Measurements from ENCODE around the gene FHL2. TPM values are rescaled to one million over a fixed set of nuclear protein-coding genes. Genes with fewer than 3 reads are reported as not detected.

The FHL2 gene
- total RNA-seq, 6 experiments from 2014 or later: 4.2 to 36.6 (median 12.0) TPM

- WGBS (ENCODE audit: insufficient coverage, low coverage, low lambda C conversion rate, missing lambda C conversion rate): 63% methylated on average over 4 of the region's 4 CpGs
- Histone ChIP-seq H3K9me3 (no peaks in the 10 kb centered on the region), H3K4me1 (peaks cover 0 to 4% (median 0%) of the 10 kb centered on the region in 4 donors), H3K36me3 (no peaks in the 10 kb centered on the region), H3K27ac (no peak overlapping the region), H3K27me3 (no peaks in the 10 kb centered on the region), H3K4me3 (no peak overlapping the region)
- DNase-seq (no peak), ATAC-seq (no peak)
- TF ChIP-seq, protein P1, sequence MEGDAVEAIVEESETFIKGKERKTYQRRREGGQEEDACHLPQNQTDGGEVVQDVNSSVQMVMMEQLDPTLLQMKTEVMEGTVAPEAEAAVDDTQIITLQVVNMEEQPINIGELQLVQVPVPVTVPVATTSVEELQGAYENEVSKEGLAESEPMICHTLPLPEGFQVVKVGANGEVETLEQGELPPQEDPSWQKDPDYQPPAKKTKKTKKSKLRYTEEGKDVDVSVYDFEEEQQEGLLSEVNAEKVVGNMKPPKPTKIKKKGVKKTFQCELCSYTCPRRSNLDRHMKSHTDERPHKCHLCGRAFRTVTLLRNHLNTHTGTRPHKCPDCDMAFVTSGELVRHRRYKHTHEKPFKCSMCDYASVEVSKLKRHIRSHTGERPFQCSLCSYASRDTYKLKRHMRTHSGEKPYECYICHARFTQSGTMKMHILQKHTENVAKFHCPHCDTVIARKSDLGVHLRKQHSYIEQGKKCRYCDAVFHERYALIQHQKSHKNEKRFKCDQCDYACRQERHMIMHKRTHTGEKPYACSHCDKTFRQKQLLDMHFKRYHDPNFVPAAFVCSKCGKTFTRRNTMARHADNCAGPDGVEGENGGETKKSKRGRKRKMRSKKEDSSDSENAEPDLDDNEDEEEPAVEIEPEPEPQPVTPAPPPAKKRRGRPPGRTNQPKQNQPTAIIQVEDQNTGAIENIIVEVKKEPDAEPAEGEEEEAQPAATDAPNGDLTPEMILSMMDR (IDR thresholded peaks at IDR 0.05): no peak
- no peak for TF ChIP-seq POLR2A (IDR thresholded peaks at IDR 0.05)
- intact Hi-C loops (cut with DNase I): no loop called here
Measured at GRCh38 chr2:105324101-105324500, 74.8 kb downstream of the FHL2 start.

GRCh38 chr2:105323111-105323510, 75.7 kb downstream of the FHL2 start:
- TF ChIP-seq POLR2A (IDR thresholded peaks at IDR 0.05): no peak
- no peaks in the 10 kb centered on the region for H3K4me1 ChIP-seq
- ATAC-seq (no peak), DNase-seq (no peak)
- H3K27ac ChIP-seq: no peak overlapping the region
- no peaks in the 10 kb centered on the region for H3K36me3 ChIP-seq
- intact Hi-C loops (cut with DNase I): no loop called here
- 63% methylated on average over 2 of the region's 5 CpGs for WGBS (ENCODE audit: insufficient coverage, low coverage, low lambda C conversion rate, missing lambda C conversion rate)
- no peaks in the 10 kb centered on the region for H3K27me3 ChIP-seq
- H3K4me3 ChIP-seq: no peak overlapping the region
- H3K9me3 ChIP-seq: no peaks in the 10 kb centered on the region

GRCh38 chr2:105321875-105322646, 76.8 kb downstream of the FHL2 start:
- DNase-seq: no peak
- WGBS (ENCODE audit: insufficient coverage, low coverage, low lambda C conversion rate, missing lambda C conversion rate): 92% methylated on average over 3 of the region's 3 CpGs
- H3K27ac ChIP-seq: no peak overlapping the region
- H3K27me3 ChIP-seq: no peaks in the 10 kb centered on the region
- no peaks in the 10 kb centered on the region for H3K9me3 ChIP-seq
- intact Hi-C loops (cut with DNase I): no loop called here
- no peaks in the 10 kb centered on the region for H3K36me3 ChIP-seq
- no peak for TF ChIP-seq POLR2A (IDR thresholded peaks at IDR 0.05)
- no peak for ATAC-seq
- H3K4me1 ChIP-seq: no peaks in the 10 kb centered on the region
- no peak overlapping the region for H3K4me3 ChIP-seq

GRCh38 chr2:105320651-105321215, 78.1 kb downstream of the FHL2 start:
- intact Hi-C loops (cut with DNase I): no loop called here
- no peak for DNase-seq
- TF ChIP-seq POLR2A (IDR thresholded peaks at IDR 0.05): no peak
- TF ChIP-seq, protein P1 (IDR thresholded peaks at IDR 0.05): no peak
- Histone ChIP-seq H3K4me3 (no peak overlapping the region), H3K27me3 (no peaks in the 10 kb centered on the region), H3K36me3 (no peaks in the 10 kb centered on the region), H3K9me3 (no peaks in the 10 kb centered on the region), H3K4me1 (no peaks in the 10 kb centered on the region), H3K27ac (no peak overlapping the region)
- WGBS (ENCODE audit: insufficient coverage, low coverage, low lambda C conversion rate, missing lambda C conversion rate): 78% methylated on average over 6 of the region's 7 CpGs
- no peak for ATAC-seq

DNA sequence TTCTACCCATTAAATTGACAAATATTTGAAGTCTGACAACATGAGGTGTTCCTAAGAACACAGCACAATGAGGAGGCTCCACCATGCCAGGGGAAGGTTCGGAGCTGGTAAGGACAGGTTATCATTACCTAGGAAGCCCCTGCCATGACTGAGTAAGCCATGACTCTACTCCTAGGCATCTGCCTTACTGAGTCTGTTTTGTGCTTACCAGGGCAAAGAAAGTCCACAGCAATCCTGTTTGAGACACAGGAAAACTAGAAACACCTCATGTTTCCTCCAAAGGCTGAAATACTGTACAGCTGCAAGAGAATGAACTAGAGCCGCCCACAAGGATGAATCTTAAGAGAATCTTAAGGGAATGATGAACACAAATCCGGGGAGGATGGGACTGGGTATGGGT, 80.9 kb downstream of the FHL2 start:
- H3K27me3 ChIP-seq: no peaks in the 10 kb centered on the region
- DNase-seq (no peak), ATAC-seq (no peak)
- H3K4me1 ChIP-seq: no peaks in the 10 kb centered on the region
- 83% methylated on average over 1 of the region's 3 CpGs for WGBS (ENCODE audit: insufficient coverage, low coverage, low lambda C conversion rate, missing lambda C conversion rate)
- H3K9me3 ChIP-seq: no peaks in the 10 kb centered on the region
- H3K27ac ChIP-seq: no peak overlapping the region
- intact Hi-C loops (cut with DNase I): no loop called here
- TF ChIP-seq, protein P1 (IDR thresholded peaks at IDR 0.05): no peak
- TF ChIP-seq POLR2A (IDR thresholded peaks at IDR 0.05): no peak
- no peaks in the 10 kb centered on the region for H3K36me3 ChIP-seq
- no peak overlapping the region for H3K4me3 ChIP-seq

All from right lobe of liver (tissue), 6 donors.